Liver (tissue), 9 donors: Measurements from ENCODE around the gene TAF1C. TPM values are rescaled to one million over a fixed set of nuclear protein-coding genes. Genes with fewer than 3 reads are reported as not detected.

Experiments
- DNase-seq: peaks from one replicate; pipeline ENCODE4 v3.0.0-alpha.2; 2017; ENCODE audit warnings: low spot score
- H3K27ac ChIP-seq, 2 donors: one replicate each; pipeline ENCODE4 v1.7.0; 2013; ENCODE audit warnings: inconsistent platforms in 2 of 2, low read length in 2 of 2, control low read depth in 1 of 2, low read depth in 1 of 2, mild to moderate bottlenecking in 1 of 2
- H3K27me3 ChIP-seq, 4 donors: one replicate each; pipeline versions ENCODE4 v1.6.1 to v1.7.0; 2013; ENCODE audit warnings: low read length in 3 of 4, inconsistent platforms in 1 of 4, mild to moderate bottlenecking in 1 of 4, moderate library complexity in 1 of 4; ENCODE audit not compliant: control insufficient read depth in 4 of 4, insufficient read depth in 4 of 4
- H3K36me3 ChIP-seq, 4 donors: one replicate each; pipeline versions ENCODE4 v1.6.1 to v1.7.0; 2013; ENCODE audit warnings: low read length in 3 of 4, mild to moderate bottlenecking in 3 of 4, low read depth in 1 of 4, moderate library complexity in 1 of 4; ENCODE audit not compliant: control insufficient read depth in 4 of 4, insufficient read depth in 3 of 4
- H3K4me1 ChIP-seq, 4 donors: one replicate each; pipeline versions ENCODE4 v1.6.1 to v1.7.0; 2013; ENCODE audit warnings: low read length in 3 of 4, mild to moderate bottlenecking in 3 of 4, moderate library complexity in 1 of 4; ENCODE audit not compliant: control insufficient read depth in 4 of 4, insufficient read depth in 4 of 4
- H3K4me3 ChIP-seq, 3 donors: one replicate each; pipeline versions ENCODE4 v1.6.1 to v1.7.0; 2013; ENCODE audit warnings: low read length in 3 of 3, control low read depth in 1 of 3, low read depth in 1 of 3, mild to moderate bottlenecking in 1 of 3
- H3K9ac ChIP-seq, 2 donors: one replicate each; pipeline ENCODE4 v1.7.0; 2013; ENCODE audit warnings: low read length in 2 of 2, mild to moderate bottlenecking in 2 of 2, moderate library complexity in 2 of 2, control low read depth in 1 of 2, low read depth in 1 of 2
- H3K9me3 ChIP-seq, 4 donors: one replicate each; pipeline versions ENCODE4 v1.6.1 to v1.7.0; 2013; ENCODE audit warnings: low read length in 3 of 4; ENCODE audit not compliant: control insufficient read depth in 4 of 4
- EGR1 ChIP-seq, 2 donors: IDR thresholded peaks; 2 replicates each; pipeline ENCODE4 v1.6.1; 2016 to 2018; ENCODE audit warnings: antibody characterized with exemption in 2 of 2, low read depth in 2 of 2
- FOXA1 ChIP-seq: IDR thresholded peaks from 2 replicates; pipeline ENCODE4 v1.6.1; 2016; ENCODE audit warnings: antibody characterized with exemption
- FOXA2 ChIP-seq: IDR thresholded peaks from 2 replicates; pipeline ENCODE4 v1.6.1; 2016; ENCODE audit warnings: antibody characterized with exemption
- HNF4A ChIP-seq, 2 donors: conservative IDR thresholded peaks; 2 replicates each; pipeline ENCODE4 v1.6.1; 2016; ENCODE audit warnings: antibody characterized with exemption in 2 of 2, mild to moderate bottlenecking in 2 of 2
- HNF4G ChIP-seq: IDR thresholded peaks from 2 replicates; pipeline ENCODE4 v1.6.1; 2016; ENCODE audit warnings: antibody characterized with exemption
- JUND ChIP-seq, 2 donors: IDR thresholded peaks; 2 replicates each; pipeline ENCODE4 v1.6.1; 2016; ENCODE audit warnings: antibody characterized with exemption in 2 of 2
- NR2F2 ChIP-seq: IDR thresholded peaks from 2 replicates; pipeline ENCODE4 v1.6.1; 2016; ENCODE audit warnings: antibody characterized with exemption
- RAD21 ChIP-seq, 2 donors: IDR thresholded peaks; 2 replicates each; pipeline ENCODE4 v1.6.1; 2016; ENCODE audit warnings: antibody characterized with exemption in 2 of 2, mild to moderate bottlenecking in 2 of 2
- SP1 ChIP-seq: IDR thresholded peaks from 2 replicates; pipeline ENCODE4 v1.6.1; 2018; ENCODE audit warnings: antibody characterized with exemption, mild to moderate bottlenecking
- YY1 ChIP-seq: IDR thresholded peaks from 2 replicates; pipeline ENCODE4 v1.6.1; 2016; ENCODE audit warnings: antibody characterized with exemption, mild to moderate bottlenecking
- WGBS: extraction: QIAGEN DNeasy Blood & Tissue Kit; methylation state at CpG from one replicate; pipeline ENCODE4 v1.1.7; 2013; 5-methylcytosine and 5-hydroxymethylcytosine counted together
- polyA plus RNA-seq, 2 donors: library from polyadenylated mRNA; stranded (reverse) in 1 of 2; unstranded in 1 of 2; fragments of 200-250 nt in 1 of 2; fragments of >200 nt in 1 of 2; fragmentation: Nextera tagmentation in 1 of 2; extraction: Ambion mirVana in 1 of 2; gene quantifications; one replicate each; pipeline versions ENCODE4 v1.2.1 to v1.2.3, GENCODE V29; 2013 to 2015
- total RNA-seq, 2 donors: library from RNA; depleted of rRNA; stranded (reverse); fragments of >200 nt; gene quantifications; one replicate each; pipeline ENCODE4 v1.2.3, GENCODE V29; 2014
- TF ChIP-seq, protein P1 (sequence below): IDR thresholded peaks from 2 replicates; pipeline ENCODE4 v1.6.1; 2016; ENCODE audit warnings: antibody characterized with exemption
- TF ChIP-seq, protein P2 (sequence below): IDR thresholded peaks from 2 replicates; pipeline ENCODE4 v1.6.1; 2016; ENCODE audit warnings: antibody characterized with exemption, mild to moderate bottlenecking
- TF ChIP-seq, protein P3 (sequence below): IDR thresholded peaks from 2 replicates; pipeline ENCODE4 v1.6.1; 2016; ENCODE audit warnings: antibody characterized with exemption
- donor health status: healthy.
- donor health status: healthy.
- donor health status: healthy.
- donor health status: healthy.
- donor health status: healthy.

Gene TAF1C
- total and polyA plus RNA-seq, 4 donors = 10.2 to 34.5 (median 11.3) TPM

DNA sequence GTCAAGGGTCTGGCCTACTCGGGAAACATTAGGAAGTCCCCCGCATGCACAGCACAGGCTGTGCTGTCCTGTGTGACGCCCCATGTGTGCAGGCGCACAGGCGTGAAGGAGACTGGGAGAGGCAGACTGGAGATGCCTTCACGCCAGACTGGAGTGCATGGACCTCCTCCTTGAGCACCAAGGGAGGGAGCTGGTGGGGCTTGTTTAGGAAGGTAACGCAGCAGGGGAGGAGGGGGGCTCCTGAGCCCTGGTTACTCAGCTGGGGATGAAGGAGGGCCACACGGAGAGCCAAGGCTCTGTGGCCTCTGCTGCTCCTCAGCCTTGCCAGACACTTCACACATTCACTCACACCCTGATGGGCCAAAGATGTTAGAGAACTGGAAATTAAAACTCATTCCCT, 49.6 kb downstream of the TAF1C start:
- no peak for DNase-seq
- 94% methylated on average over 8 of the region's 8 CpGs for WGBS

DNA sequence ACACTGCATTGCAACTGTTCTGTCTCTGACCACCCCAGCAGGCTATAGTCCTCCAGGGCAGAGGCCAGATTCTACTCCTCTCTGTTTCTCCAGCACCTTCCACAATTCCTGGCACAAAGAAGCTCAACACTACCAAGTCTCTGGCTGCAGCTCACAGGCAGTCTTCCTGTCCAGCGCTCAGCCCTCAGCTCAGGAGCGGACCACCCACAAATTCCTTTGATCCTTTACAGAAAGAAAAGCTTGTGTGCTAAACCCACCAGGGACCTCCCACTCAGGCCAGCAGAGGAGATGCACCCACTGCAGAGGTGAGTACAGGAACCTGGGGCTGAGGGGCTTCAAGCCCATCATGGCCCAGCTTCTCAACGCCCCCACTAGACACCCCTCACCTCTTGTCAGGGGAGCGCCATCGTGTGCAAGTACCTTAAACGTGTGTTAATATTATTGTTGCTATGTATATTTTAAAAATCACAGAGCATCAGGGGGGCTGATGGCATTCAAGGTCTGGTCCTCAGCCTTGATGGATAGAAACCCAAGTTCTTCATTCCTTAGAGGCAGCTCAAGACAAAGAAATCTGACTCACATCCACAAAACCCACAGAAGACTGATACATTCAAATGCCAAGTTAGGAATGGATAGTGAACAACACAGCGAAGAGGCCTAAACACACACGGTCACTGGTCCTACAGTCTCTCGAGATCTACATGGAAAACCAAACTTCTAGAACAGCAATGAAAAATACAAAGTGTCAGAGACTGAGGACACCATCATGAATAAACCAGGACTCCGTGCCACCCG, 50.3 kb downstream of the TAF1C start:
- TF ChIP-seq FOXA1 = no peak
- no peak for TF ChIP-seq YY1
- TF ChIP-seq, protein P1, sequence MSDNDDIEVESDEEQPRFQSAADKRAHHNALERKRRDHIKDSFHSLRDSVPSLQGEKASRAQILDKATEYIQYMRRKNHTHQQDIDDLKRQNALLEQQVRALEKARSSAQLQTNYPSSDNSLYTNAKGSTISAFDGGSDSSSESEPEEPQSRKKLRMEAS = no peak
- TF ChIP-seq HNF4G = no peak
- TF ChIP-seq RAD21 (IDR thresholded peaks at IDR 0.05) = no peak
- TF ChIP-seq, protein P2, sequence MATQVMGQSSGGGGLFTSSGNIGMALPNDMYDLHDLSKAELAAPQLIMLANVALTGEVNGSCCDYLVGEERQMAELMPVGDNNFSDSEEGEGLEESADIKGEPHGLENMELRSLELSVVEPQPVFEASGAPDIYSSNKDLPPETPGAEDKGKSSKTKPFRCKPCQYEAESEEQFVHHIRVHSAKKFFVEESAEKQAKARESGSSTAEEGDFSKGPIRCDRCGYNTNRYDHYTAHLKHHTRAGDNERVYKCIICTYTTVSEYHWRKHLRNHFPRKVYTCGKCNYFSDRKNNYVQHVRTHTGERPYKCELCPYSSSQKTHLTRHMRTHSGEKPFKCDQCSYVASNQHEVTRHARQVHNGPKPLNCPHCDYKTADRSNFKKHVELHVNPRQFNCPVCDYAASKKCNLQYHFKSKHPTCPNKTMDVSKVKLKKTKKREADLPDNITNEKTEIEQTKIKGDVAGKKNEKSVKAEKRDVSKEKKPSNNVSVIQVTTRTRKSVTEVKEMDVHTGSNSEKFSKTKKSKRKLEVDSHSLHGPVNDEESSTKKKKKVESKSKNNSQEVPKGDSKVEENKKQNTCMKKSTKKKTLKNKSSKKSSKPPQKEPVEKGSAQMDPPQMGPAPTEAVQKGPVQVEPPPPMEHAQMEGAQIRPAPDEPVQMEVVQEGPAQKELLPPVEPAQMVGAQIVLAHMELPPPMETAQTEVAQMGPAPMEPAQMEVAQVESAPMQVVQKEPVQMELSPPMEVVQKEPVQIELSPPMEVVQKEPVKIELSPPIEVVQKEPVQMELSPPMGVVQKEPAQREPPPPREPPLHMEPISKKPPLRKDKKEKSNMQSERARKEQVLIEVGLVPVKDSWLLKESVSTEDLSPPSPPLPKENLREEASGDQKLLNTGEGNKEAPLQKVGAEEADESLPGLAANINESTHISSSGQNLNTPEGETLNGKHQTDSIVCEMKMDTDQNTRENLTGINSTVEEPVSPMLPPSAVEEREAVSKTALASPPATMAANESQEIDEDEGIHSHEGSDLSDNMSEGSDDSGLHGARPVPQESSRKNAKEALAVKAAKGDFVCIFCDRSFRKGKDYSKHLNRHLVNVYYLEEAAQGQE = no peak
- TF ChIP-seq JUND (IDR thresholded peaks at IDR 0.05) = no peak
- TF ChIP-seq, protein P3, sequence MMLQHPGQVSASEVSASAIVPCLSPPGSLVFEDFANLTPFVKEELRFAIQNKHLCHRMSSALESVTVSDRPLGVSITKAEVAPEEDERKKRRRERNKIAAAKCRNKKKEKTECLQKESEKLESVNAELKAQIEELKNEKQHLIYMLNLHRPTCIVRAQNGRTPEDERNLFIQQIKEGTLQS = no peak
- TF ChIP-seq EGR1 (IDR thresholded peaks at IDR 0.05; ENCODE audit: low read depth in 2 of 2) = no peak
- no peak for TF ChIP-seq SP1
- TF ChIP-seq FOXA2 = no peak
- DNase-seq = no peak
- H3K9me3 ChIP-seq = no peaks in the 10 kb centered on the region
- no peak overlapping the region for H3K9ac ChIP-seq
- no peaks in the 10 kb centered on the region for H3K36me3 ChIP-seq
- H3K4me1 ChIP-seq = no peaks in the 10 kb centered on the region
- 96% methylated on average over 11 of the region's 11 CpGs for WGBS
- H3K27me3 ChIP-seq = no peaks in the 10 kb centered on the region
- no peak overlapping the region for H3K27ac ChIP-seq
- no peak overlapping the region for H3K4me3 ChIP-seq

More for the DNA sequence above, 49.6 kb downstream of the TAF1C start:
- TF ChIP-seq, protein P2 = no peak
- TF ChIP-seq HNF4A (conservative IDR thresholded peaks at IDR 0.05) (no peak), EGR1 (IDR thresholded peaks at IDR 0.05; ENCODE audit: low read depth in 2 of 2) (no peak), NR2F2 (no peak)
- Histone ChIP-seq H3K36me3 (no peaks in the 10 kb centered on the region), H3K27me3 (no peaks in the 10 kb centered on the region), H3K4me3 (no peak overlapping the region), H3K4me1 (no peaks in the 10 kb centered on the region), H3K9ac (no peak overlapping the region), H3K27ac (no peak overlapping the region), H3K9me3 (no peaks in the 10 kb centered on the region)
